NOMO-1 treated with DMSO at 0.1 percent for 48 hours (cell line): ENCODE results near the gene CDK7.
"Not testable (repeated sequence)": the region's sequence is repeated elsewhere in the genome, so short reads cannot be mapped to it uniquely, and the experiment has no call there.

Source experiments
- DNase-seq: peaks from one replicate; lab custom pipeline; 2025; ENCODE audit not compliant: unreplicated experiment; lab: John Stamatoyannopoulos, UW

Gene CDK7

DNA sequence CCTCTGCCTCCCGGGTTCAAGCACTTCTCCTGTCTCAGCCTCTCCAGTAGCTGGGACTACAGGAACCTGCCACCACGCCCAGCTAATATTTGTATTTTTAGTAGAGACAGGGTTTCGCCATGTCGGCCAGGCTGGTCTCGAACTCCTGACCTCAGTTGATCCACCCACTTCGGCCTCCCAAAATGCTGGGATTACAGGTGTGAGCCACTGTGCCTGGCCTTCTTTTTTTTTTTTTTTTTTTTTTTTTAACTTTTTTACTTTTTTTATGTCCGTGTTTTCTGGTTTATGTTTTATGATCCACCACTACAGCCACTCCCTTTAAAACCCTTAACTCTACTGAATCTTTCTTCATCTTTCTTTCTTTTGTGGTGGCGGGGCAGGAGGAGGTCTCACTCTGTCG, 2.0 kb downstream of the CDK7 start:
- not testable (repeated sequence) for DNase-seq

DNA sequence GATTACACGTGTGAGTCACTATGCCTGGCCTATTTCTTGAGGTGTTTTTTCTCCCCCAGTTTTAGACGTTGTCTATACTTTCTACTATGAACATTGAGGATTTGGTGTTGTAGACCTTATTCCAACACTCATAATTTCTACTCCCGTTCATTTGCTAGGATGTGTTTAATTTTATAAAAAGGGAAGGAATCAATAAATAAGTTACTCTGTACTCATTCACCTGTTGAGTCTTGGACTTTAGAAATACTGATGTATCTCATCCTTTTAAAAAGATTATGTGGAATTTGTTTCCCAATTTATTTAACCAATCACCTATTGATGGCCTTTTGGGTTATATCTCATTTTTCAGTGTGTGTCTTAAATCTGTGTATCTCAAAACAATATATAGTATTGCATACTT, 3.2 kb downstream of the CDK7 start:
- DNase-seq: no peak

DNA sequence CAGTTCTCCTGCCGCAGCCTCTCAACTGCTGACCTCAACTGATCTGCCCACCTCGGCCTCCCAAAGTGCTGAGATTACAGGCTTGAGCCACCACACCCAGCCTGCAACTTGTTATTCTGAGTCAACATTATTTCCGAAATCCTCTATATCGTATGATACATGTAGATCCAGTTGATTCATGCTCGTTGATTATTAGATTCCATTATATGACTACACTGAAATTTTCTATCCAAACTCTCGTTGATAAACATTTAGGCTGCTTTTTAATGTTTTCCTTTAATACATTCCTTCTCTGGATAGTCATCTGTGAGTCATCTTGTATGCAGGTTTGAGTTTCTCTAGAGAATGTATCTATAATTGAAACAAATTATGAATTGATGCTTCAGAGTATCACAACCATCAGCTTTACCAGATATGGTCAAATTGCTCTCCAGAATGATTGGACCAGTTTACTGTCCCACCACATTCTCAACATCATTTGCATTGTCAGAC, 4.1 kb downstream of the CDK7 start:
- no peak for DNase-seq

DNA sequence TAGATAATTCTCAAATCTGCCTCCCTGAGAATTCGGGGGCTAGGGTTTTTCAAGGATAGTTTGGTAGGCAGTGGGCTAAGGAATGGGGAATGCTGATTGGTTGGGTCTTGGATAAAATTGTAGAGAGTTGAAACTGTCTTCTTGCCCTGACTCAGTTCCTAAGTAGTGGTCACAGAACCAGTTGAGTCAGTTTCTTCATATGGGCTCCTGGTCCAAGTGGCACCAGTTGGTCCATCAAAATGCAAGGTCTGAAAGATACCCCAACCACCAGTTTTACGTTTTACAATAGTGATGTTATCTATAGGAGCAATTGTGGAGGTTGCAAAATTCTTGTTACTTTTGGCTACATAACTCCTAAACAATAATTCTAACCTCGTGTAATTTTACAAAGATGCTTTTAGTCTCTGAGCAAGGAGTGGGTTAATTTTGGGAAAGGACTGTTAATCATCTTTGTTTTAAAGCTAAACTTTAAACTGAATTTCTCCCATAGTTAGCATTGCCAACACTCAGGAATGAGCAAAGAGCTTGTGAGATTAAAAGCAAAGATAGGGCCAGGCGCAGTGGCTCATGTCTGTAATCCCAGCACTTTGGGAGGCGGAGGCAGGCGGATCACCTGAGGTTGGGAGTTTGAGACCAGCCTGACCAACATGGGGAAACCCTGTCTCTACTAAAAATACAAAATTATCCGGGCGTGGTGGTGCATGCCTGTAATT, 7.7 kb downstream of the CDK7 start:
- DNase-seq: no peak

DNA sequence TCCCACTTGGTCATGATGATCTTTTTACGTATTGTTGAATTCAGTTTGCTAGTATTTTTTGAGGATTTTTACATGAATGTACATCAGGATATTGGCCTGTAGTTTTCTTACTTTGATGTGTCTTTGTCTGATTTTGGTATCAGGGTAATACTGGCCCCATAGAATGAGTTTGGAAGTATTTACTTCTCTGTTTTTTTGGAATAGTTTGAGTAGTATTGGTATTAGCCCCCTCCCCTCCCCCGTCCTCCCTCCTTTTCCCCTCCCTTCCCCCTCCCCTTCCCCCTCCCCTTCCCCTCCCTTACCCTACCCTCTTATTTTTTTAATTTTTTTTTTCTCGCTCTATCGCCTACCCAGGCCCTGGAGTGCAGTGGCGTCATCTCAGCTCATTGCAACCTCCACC, 10.3 kb downstream of the CDK7 start:
- DNase-seq: no peak

DNA sequence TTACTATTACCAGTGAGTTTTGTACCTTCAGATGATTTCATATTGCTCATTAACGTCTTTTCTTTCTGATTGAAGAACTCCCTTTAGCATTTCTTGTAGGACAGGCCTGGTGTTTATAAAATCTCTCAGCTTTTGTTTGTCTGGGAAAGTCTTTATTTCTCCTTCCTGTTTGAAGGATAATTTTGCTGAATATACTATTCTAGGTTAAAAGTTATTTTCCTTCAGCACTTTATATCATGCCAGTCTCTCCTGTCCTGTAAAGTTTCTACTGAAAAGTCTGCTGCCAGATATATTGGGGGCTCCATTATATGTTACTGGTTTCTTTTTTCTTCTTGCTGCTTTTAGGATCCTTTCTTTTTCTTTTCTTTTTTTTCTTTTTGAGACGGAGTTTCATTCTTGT, 13.3 kb downstream of the CDK7 start:
- DNase-seq: no peak

DNA sequence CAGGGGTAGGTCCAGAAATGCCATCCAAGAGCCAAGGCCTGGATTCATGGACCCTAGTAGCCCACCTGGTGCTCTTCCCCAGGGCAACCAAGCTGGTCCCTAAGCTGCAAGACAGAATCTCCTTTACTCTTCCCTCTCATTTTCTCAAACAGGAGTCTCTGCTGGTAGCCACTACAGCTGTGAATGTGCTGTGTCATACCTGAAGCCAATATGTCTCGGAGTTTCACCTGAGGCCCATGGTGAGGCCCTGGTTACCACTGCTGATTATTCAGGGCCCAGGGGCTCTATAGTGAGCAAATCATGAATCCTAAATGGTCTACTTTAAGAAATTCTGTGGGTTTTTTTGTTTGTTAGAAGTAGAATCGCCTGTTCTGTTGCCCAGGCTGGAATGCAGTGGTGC, 15.9 kb downstream of the CDK7 start:
- DNase-seq: no peak

DNA sequence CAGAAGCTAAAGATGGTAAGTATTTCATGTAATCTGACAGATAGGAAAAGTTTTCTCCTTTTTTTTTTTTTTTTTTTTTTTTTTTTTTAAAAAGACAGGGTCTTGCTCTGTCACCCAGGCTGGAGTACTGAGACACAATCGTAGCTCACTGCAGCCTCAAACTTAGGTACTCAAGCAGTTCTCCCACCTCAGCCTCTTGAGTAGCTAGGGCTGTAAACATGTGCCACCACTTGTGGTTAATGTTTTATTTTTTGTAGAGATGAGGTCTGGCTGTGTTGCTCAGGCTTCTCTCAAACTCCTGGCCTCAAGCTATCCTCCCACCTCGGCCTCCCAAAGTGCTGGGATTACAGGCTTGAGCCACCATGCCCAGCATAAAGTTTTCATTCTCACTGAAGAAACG, 17.8 kb downstream of the CDK7 start:
- no peak for DNase-seq

DNA sequence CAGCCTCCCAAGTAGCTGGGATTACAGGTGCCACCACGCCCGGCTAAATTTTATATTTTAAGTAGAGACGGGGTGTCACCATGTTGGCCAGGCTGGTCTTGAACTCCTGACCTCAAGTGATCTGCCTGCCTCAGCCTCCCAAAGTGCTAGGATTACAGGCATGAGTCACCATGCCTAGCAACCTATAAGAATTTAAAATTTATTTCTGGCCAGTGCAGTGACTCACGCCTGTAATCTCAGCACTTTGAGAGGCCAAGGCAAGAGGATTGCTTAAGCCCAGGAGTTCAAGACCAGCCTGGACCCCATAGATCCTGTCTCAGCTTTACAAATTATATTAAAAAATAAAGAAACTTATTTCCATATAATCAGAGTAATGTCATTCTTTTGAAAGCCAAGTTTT, 21.3 kb downstream of the CDK7 start:
- DNase-seq: not testable (repeated sequence)

DNA sequence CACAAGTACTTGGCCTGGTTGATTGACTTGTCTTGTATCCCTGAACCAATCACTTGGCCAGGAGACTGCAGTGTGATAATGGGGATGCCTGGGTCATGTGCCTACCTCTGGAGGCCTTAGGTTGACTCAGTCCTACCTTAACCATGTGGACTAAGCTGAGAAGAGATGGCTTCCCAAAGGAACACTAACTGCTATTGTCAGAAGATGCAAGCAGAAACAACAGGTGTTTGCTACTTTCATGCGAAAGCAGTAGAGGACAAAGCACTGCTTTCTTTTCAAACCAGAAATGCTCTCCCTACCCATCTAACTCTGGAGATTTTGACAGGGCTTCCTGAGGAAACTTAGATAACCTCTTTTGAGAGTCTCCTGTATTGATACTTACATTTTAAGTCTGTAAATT, 22.9 kb downstream of the CDK7 start:
- DNase-seq: no peak

DNA sequence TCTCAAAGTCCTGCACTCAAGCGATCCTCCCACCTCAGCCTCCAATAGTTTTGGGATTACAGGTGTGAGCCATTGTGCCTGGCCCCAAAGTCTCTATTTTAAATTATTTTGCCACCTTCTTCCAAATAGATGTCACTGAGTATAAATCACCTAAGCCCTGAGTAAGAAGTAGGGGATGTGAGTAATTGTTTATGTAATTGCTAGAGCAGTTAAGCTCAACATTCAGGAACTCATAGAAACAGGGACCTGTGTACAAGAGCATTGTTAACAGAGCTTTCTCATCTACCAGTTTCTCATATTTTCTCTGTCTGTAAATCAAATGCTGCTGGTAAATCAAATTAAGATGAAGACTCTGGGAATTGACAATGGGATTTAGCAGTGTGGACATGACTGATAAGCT, 26.3 kb downstream of the CDK7 start:
- DNase-seq: no peak

DNA sequence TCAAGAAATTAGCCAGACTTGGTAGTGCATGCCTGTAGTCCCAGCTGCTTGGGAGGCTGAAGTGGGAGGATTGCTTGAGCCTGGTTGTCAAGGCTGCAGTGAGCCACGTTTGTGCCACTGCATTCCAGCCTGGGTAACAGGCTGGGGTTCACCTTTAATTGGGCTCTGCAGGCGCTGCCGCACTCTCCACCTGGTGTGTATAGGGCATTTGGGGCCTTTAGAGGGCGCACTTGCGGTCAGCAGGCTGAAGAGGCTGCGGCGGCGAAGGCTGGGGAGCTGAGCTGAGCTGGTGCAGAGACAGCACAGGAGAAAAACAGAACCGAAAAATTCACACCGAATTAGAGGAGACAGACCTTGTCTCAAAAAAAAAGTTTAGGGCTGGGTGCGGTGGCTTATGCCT, 31.2 kb downstream of the CDK7 start:
- no peak for DNase-seq

DNA sequence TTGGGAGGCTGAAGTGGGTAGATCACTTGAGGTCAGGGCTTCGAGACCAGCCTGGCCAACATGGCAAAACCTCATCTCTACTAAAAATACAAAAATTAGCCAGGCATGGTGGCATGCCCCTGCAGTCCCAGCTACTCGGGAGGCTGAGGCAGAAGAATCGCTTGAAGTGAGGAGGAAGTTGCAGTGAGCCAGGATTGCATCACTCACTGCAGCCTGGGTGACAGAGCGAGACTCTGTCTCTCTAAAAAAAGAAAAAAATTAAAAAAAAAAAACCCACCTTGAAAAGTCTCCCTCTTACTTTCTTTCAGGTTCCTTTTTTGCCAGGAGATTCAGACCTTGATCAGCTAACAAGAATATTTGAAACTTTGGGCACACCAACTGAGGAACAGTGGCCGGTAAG, 34.2 kb downstream of the CDK7 start:
- peak; percentile 7 for DNase-seq

DNA sequence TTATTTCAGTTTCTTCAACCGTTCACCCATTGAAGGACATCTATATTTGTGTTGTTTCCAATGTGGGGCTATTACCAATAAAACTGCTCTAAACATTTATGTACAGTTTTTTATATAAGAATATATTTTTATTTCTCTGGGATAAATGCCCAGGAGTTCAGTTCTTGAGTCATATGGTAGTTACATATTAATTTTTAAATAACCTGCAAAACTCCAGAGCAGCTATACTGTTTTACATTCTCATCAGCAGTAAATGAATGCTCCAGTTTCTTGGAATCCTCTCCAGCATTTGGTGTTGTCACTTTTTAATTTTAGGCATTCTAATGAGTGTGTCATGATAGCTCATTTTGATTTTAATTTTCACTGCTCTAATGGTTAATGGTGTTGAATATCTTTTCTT, 36.2 kb downstream of the CDK7 start:
- DNase-seq: no peak

DNA sequence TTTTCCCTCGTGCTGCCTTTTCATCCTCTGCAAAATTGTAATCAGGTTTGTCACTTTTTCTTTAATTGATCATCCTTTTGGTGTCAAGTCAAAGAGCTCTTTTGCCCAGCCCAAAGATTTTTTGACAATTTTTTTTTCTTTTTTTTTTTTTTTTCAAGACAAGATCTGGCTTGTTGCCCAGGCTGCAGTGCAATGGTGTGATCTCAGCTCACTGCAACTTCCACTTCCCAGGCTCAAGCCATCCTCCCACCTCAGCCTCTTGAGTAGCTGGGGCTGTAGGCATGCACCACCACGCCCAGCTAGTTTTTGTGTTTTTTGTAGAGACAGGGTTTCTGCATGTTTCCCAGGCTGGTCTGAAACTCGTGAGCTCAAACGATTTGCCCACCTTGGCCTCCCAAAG, 36.7 kb downstream of the CDK7 start:
- no peak for DNase-seq

DNA sequence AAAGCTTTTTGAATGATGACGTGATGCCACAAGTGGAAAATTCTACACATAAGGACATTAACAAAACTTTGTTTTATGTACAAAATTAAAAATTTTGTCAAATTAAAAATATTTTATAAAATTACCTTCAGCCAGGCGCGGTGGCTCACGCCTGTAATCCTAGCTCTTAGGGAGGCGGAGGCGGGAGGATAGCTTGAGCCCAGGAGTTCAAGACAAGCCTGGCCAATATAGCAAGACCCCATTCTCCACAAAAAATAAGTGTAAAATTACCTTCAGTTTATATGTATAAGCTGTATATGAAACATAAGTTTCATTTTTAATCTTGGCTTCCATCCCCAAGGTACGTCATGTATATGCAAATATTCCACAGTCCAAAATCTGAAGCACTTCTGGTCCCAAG, 40.9 kb downstream of the CDK7 start:
- no peak for DNase-seq

DNA sequence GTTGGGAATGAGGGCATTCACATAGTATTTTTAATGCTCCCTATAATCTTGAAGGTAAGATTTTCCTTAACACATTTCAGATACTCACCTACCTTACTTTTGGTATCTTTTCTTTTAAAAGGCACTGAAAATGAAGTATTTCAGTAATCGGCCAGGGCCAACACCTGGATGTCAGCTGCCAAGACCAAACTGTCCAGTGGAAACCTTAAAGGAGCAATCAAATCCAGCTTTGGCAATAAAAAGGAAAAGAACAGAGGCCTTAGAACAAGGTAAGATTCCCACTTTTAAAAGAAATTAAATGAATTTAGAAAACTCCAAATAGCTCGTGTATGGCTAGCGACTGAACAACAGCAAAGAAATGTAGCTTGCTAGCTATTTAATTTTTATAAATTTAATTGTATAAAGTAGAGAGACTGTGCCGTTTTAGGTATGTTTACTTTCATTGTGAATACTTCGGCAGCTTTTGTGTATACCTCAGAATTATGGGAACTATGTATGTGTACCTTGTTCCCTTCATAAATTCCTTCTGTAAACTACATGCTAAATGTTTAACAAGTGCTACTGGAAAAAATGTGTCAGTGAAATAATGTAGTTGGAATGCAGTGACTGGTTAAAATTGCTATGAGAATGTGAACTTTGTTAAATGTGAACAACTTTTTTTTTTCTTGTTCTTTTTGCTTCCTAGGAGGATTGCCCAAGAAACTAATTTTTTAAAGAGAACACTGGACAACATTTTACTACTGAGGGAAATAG, 41.9 kb downstream of the CDK7 start:
- DNase-seq: no peak

DNA sequence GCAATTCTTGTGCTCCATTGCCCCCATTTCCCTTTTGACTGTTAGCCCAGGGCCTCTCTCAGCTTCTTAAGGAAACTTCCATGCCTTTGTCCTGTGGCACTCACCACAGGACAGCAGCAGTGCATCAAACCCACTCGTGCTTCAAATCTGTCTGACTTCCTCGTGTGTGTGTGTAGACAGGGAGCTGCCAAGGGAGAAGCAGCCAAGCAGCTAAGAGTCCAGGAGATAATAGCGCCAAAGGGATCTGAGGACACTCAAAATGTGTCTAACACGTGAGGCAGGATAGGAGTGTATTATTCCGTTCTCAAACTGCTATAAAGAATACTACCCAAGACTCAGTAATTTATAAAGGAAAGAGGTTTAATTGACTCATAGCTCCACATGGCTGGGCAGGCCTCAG, 44.8 kb downstream of the CDK7 start:
- no peak for DNase-seq

DNA sequence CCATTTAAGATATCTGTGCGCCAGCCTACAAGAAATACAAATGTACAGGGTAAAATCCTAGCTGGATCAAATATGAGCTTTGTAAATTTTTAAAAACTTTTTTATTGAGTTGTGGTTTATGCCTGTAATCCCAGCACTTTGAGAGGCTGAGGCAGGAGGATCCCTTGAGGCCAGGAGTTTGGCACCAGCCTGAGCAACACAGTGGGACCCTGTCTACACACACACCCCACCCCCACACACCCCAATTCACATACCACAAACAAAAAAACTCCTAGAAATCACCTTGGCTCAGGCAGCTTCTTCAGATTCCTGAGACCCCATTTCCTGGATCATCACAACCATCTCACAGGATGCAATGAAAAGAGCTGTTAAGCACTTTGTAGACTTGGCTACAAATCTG, 46.4 kb downstream of the CDK7 start:
- no peak for DNase-seq

DNA sequence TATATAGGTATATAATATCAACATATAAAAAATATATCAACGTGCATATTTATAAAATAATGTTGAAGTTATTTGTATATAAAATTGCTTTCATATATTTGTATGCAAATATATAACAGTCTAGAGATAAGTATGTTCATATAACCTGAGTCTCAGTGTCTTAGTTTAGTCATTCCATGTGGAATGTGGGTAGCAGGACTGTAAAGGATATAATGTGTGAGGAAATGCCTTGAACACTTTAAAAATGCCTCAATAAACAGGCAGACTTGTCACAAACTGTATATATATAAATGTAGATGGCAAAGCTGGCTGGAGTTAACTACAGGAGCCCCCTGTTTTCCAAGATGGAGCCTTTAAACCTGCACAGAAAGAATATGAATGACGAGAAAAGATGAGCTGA, 49.5 kb downstream of the CDK7 start:
- DNase-seq: no peak

DNA sequence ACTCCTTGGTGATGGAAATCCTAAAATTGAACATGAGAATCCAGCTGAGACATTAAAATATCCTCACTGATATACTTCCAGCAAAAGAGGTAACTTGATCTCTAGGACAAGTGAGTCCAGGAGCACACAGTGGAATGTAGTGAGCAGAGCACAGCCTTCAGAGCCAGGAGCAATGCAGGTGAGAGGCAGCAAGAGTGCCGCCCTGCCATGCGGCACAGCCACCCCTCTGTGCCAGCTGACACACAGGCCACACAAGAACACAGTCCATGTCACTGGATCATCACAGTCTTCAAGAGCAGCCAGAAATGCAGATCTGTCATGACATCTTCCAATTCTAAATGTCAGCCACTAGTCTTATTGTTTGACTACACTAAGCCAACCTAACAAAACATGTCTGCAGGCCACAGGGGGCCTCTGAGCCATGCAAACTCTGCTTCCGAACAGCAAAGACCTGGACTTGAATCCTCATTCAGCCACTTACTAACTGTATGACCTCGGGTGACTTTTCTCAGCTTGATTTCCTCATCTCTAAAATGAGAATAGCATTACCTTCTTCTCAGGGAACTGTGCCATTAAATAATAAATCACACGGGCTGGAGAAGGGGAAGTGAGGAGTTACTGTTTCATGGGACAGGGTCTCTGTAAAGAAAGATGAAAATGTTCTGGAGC, 50.9 kb downstream of the CDK7 start:
- DNase-seq: peak; percentile 99

DNA sequence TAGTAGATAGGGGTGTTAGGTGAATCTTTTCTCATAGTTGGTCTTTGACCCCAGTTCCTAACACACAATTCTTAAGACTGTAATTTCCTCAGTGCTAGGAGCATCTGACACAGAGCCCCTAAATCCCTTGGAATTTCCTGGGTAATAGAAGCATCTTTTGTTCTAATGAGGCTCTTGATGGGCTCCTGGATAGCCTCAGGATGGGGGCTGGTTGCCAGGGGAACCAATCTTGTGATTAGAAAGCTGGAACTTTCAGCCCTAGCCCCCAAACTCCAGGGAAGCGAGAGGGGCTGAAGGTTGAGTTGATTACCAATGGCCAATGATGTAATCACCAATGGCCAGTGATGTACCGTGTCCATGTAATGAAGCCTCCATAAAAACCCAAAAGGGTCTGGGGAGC, 53.4 kb downstream of the CDK7 start:
- no peak for DNase-seq
